Measurements from ENCODE around the gene NPM3.

GRCh38 chr10:101766753-101767599, 16.3 kb downstream of the NPM3 start:
- no peak for TF ChIP-seq EZH2 (IDR thresholded peaks at IDR 0.05; ENCODE audit: insufficient read depth, poor library complexity, severe bottlenecking)
- no peak for TF ChIP-seq EZH2phosphoT487 (IDR thresholded peaks at IDR 0.05; ENCODE audit: insufficient read depth, low read depth)

Measured in GM23248 (cell line).